Hematopoietic multipotent progenitor cell treated with erythropoietin and hydrocortisone succinate and interleukin-3 and kit ligand, for 6 days (in vitro differentiated cells): ENCODE measurements around the gene HCN2.
"Not testable (repeated sequence)": the region's sequence is repeated elsewhere in the genome, so short reads cannot be mapped to it uniquely, and the experiment has no call there.

Source experiments
- DNase-seq: peaks from one replicate; pipeline ENCODE4 v3.0.0-alpha.2; 2015

Gene HCN2

GRCh38 chr19:607301-608154 lies 17.8 kb downstream of the HCN2 start:
- no peak for DNase-seq

GRCh38 chr19:608155-609003 lies 18.7 kb downstream of the HCN2 start:
- DNase-seq: no peak

GRCh38 chr19:609004-609346 lies 19.3 kb downstream of the HCN2 start:
- DNase-seq: peak; percentile 73

- peak; percentile 25 for DNase-seq
Observed at GRCh38 chr19:610071-610800, 20.6 kb downstream of the HCN2 start.

GRCh38 chr19:610801-611480 lies 21.3 kb downstream of the HCN2 start:
- peak; percentile 76 for DNase-seq

- no peak for DNase-seq
Observed at GRCh38 chr19:611481-611868, 21.8 kb downstream of the HCN2 start.

- no peak for DNase-seq
Observed at GRCh38 chr19:612941-613340, 23.3 kb downstream of the HCN2 start.

GRCh38 chr19:613732-614567 lies 24.3 kb downstream of the HCN2 start:
- no peak for DNase-seq

- DNase-seq: peak; percentile 51
Observed at GRCh38 chr19:615619-616018, 25.9 kb downstream of the HCN2 start.

GRCh38 chr19:616062-616700 lies 26.5 kb downstream of the HCN2 start:
- no peak for DNase-seq

GRCh38 chr19:616747-617526 lies 27.3 kb downstream of the HCN2 start:
- no peak for DNase-seq

- no peak for DNase-seq
Observed at GRCh38 chr19:617551-618246, 28.0 kb downstream of the HCN2 start.

GRCh38 chr19:618247-618619 lies 28.6 kb downstream of the HCN2 start:
- DNase-seq: no peak

- no peak for DNase-seq
Observed at GRCh38 chr19:618674-619285, 29.1 kb downstream of the HCN2 start.

GRCh38 chr19:619286-620002 lies 29.8 kb downstream of the HCN2 start:
- no peak for DNase-seq

GRCh38 chr19:620166-620862 lies 30.6 kb downstream of the HCN2 start:
- no peak for DNase-seq

GRCh38 chr19:621191-621590 lies 31.5 kb downstream of the HCN2 start:
- not testable (repeated sequence) for DNase-seq

GRCh38 chr19:621819-622218 lies 32.1 kb downstream of the HCN2 start:
- no peak for DNase-seq
